ENCODE measurements around the gene SPATA17. TPM values are rescaled to one million over a fixed set of nuclear protein-coding genes. Genes with fewer than 3 reads are reported as not detected.

The SPATA17 gene
- total and polyA plus RNA-seq, 12 donors = 0.09 to 4.4 (median 0.56) TPM; not detected in 1

DNA sequence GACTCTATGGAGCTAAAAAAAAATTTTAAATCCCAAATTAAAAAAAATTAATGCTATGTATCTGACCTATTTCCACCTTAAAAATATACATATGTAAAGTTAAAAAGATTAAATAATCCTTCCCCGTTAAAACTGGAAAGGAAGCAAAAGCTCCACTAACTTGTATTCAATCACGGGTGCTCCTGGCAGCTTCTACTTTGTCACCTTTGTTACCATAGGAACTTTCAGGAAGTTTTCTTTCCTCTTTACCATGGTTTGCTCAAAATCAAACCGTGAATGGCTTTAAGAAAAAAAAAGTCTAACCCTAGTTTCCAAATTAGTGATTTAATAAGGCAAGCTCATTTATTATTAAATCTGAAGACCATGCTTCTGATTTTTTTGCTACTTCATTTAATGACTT lies 3.7 kb upstream of the SPATA17 start:
- no peak for DNase-seq
- TF ChIP-seq POLR2A (IDR thresholded peaks at IDR 0.05) = no peak
- TF ChIP-seq, protein P1, sequence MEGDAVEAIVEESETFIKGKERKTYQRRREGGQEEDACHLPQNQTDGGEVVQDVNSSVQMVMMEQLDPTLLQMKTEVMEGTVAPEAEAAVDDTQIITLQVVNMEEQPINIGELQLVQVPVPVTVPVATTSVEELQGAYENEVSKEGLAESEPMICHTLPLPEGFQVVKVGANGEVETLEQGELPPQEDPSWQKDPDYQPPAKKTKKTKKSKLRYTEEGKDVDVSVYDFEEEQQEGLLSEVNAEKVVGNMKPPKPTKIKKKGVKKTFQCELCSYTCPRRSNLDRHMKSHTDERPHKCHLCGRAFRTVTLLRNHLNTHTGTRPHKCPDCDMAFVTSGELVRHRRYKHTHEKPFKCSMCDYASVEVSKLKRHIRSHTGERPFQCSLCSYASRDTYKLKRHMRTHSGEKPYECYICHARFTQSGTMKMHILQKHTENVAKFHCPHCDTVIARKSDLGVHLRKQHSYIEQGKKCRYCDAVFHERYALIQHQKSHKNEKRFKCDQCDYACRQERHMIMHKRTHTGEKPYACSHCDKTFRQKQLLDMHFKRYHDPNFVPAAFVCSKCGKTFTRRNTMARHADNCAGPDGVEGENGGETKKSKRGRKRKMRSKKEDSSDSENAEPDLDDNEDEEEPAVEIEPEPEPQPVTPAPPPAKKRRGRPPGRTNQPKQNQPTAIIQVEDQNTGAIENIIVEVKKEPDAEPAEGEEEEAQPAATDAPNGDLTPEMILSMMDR (IDR thresholded peaks at IDR 0.05) = no peak
- no peak overlapping the region for H3K4me3 ChIP-seq
- H3K36me3 ChIP-seq (replicated peaks in 1 of 2) = no peaks in the 10 kb centered on the region
- H3K27me3 ChIP-seq = no peaks in the 10 kb centered on the region
- no peak overlapping the region for H3K27ac ChIP-seq
- H3K4me1 ChIP-seq (replicated peaks in 1 of 2) = peaks cover 4 to 48% of the 10 kb centered on the region in 2 donors
- WGBS, 4 donors = 36 to 47% (median 44%) methylated on average over 3 of the region's 3 CpGs
- no peaks in the 10 kb centered on the region for H3K9me3 ChIP-seq (replicated peaks in 1 of 3)
- intact Hi-C loops (cut with DNase I) = no loop called here

DNA sequence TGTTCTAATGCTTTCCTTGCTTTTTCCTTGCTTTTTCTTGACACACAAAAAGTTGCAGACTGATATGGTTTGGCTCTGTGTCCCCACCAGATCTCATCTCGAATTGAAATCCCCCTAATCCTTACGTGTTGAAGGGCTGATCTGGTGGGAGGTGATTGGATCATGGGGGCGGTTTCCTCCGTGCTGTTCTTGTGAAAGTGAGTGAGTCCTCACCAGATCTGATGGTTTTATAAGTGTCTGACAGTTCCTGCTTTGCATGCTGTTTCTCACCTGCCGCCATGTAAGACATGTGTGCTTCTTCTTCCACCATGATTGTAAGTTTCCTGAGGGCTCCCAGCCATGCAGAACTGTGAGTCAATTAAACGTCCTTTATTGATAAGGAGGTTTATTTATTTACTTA lies 11.3 kb downstream of the SPATA17 start:
- Histone ChIP-seq H3K9me3 (replicated peaks in 1 of 3) (no peaks in the 10 kb centered on the region), H3K36me3 (replicated peaks in 1 of 2) (no peaks in the 10 kb centered on the region), H3K27ac (no peak overlapping the region), H3K27me3 (no peaks in the 10 kb centered on the region), H3K4me1 (replicated peaks in 1 of 2) (no peaks in the 10 kb centered on the region), H3K4me3 (no peak overlapping the region)
- intact Hi-C loops (cut with DNase I) = no loop called here
- DNase-seq = no peak
- TF ChIP-seq, protein P1 (IDR thresholded peaks at IDR 0.05) = no peak
- TF ChIP-seq POLR2A (IDR thresholded peaks at IDR 0.05) = no peak
- WGBS, 4 donors = 63 to 69% (median 63%) methylated on average over 6 of the region's 6 CpGs

DNA sequence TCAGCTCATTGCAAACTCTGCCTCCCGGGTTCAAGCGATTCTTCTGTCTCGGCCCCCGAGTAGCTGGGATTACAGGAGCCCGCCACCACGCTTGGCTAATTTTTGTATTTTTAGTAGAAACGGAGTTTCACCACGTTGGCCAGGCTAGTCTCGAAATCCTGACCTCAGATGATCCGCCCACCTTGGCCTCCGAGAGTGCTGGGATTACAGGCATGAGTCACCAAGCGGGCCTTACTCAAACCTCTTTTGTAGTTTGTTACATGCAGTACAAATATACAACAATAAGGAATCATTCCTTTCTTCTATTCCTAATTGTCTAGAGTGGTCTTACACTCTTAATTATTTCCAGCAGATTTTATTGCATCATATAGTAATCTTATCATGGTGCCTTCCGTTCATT lies 16.6 kb downstream of the SPATA17 start:
- DNase-seq = no peak
- no peak overlapping the region for H3K27ac ChIP-seq
- TF ChIP-seq POLR2A (IDR thresholded peaks at IDR 0.05) = no peak
- TF ChIP-seq, protein P1 (IDR thresholded peaks at IDR 0.05) = no peak
- WGBS, 4 donors = 89 to 92% (median 91%) methylated on average over 13 of the region's 13 CpGs
- H3K27me3 ChIP-seq = no peaks in the 10 kb centered on the region
- H3K36me3 ChIP-seq (replicated peaks in 1 of 2) = no peaks in the 10 kb centered on the region
- H3K9me3 ChIP-seq (replicated peaks in 1 of 3) = no peaks in the 10 kb centered on the region
- no peaks in the 10 kb centered on the region for H3K4me1 ChIP-seq (replicated peaks in 1 of 2)
- H3K4me3 ChIP-seq = no peak overlapping the region
- intact Hi-C loops (cut with DNase I) = no loop called here

DNA sequence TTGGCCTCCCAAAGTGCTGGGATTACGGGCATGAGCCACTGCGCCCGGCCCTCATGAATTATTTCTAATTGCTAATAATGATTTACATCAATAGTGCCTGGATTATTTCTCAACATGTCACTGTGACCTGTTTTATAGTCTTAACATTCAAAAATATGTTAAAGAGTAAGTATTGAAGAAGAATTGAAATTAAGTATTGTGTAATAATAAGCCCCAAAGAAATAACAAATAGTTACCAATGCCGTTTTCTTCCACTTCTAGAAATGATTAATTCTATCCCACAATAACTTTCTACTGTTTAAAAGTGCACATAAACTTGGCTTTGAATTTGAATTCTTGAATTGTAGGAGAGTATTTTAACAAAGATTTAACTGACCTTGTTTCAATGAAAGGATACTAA lies 19.5 kb downstream of the SPATA17 start:
- WGBS, 4 donors = 90 to 95% (median 93%) methylated on average over 4 of the region's 4 CpGs
- Histone ChIP-seq H3K4me1 (replicated peaks in 1 of 2) (no peaks in the 10 kb centered on the region), H3K27me3 (no peaks in the 10 kb centered on the region), H3K27ac (no peak overlapping the region), H3K9me3 (replicated peaks in 1 of 3) (no peaks in the 10 kb centered on the region), H3K36me3 (replicated peaks in 1 of 2) (no peaks in the 10 kb centered on the region), H3K4me3 (no peak overlapping the region)
- intact Hi-C loops (cut with DNase I) = no loop called here
- TF ChIP-seq, protein P1 (IDR thresholded peaks at IDR 0.05) = no peak
- no peak for TF ChIP-seq POLR2A (IDR thresholded peaks at IDR 0.05)
- no peak for DNase-seq

Measured in adrenal gland (tissue), 12 donors.